ENCODE results near the gene MYOM1.

MYOM1 gene

GRCh38 chr18:3233433-3234168 is 13.8 kb upstream of the MYOM1 start:
- no peak for TF ChIP-seq CTCF (IDR thresholded peaks at IDR 0.05; ENCODE audit: control insufficient read depth, insufficient read depth, low read depth, low read length, missing control alignments)
- DNase-seq (ENCODE audit: low read depth), result no peak
- H3K4me3 ChIP-seq (ENCODE audit: control insufficient read depth, low read depth, low read length), result no peak overlapping the region

- H3K4me3 ChIP-seq (ENCODE audit: control insufficient read depth, low read depth, low read length), result no peak overlapping the region
- no peak for TF ChIP-seq CTCF (IDR thresholded peaks at IDR 0.05; ENCODE audit: control insufficient read depth, insufficient read depth, low read depth, low read length, missing control alignments)
- DNase-seq (ENCODE audit: low read depth), result no peak
These were observed 13.2 kb upstream of the MYOM1 start for GRCh38 chr18:3233004-3233403.

- DNase-seq (ENCODE audit: low read depth), result no peak
- H3K4me3 ChIP-seq (ENCODE audit: control insufficient read depth, low read depth, low read length), result no peak overlapping the region
- no peak for TF ChIP-seq CTCF (IDR thresholded peaks at IDR 0.05; ENCODE audit: control insufficient read depth, insufficient read depth, low read depth, low read length, missing control alignments)
These were observed 10.9 kb upstream of the MYOM1 start for GRCh38 chr18:3230401-3231334.

GRCh38 chr18:3226048-3226447 is 6.3 kb upstream of the MYOM1 start:
- H3K4me3 ChIP-seq (ENCODE audit: control insufficient read depth, low read depth, low read length), result no peak overlapping the region
- no peak for TF ChIP-seq CTCF (IDR thresholded peaks at IDR 0.05; ENCODE audit: control insufficient read depth, insufficient read depth, low read depth, low read length, missing control alignments)
- DNase-seq (ENCODE audit: low read depth), result no peak

- no peak for DNase-seq (ENCODE audit: low read depth)
- H3K4me3 ChIP-seq (ENCODE audit: control insufficient read depth, low read depth, low read length), result no peak overlapping the region
- TF ChIP-seq CTCF (IDR thresholded peaks at IDR 0.05; ENCODE audit: control insufficient read depth, insufficient read depth, low read depth, low read length, missing control alignments), result no peak
These were observed 5.8 kb upstream of the MYOM1 start for GRCh38 chr18:3225588-3225987.

- no peak for TF ChIP-seq CTCF (IDR thresholded peaks at IDR 0.05; ENCODE audit: control insufficient read depth, insufficient read depth, low read depth, low read length, missing control alignments)
- no peak overlapping the region for H3K4me3 ChIP-seq (ENCODE audit: control insufficient read depth, low read depth, low read length)
- DNase-seq (ENCODE audit: low read depth), result no peak
These were observed 4.5 kb upstream of the MYOM1 start for GRCh38 chr18:3224223-3224622.

All from AG09309 (cell line).